ENCODE data around the gene SCGB2B2.

DNA sequence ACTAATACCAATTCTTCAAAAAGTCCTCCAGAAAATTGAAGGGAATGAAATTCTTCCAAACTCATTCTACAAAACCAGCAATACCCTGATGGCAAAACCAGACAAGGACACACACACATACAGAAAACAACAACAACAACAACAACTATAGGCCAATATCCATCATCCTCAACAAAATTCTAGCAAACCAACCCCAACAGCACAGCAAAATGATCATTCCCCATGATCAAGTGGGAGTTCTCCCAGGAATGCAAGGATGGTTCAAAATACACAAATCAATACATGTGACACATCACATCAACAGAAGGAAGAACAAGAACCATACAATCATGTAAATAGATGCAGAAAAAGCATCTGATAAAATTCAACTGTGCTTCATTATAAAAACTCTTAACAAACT lies 38.4 kb upstream of the SCGB2B2 start:
- TF ChIP-seq POLR2A (IDR thresholded peaks at IDR 0.05) (no peak), EP300 (IDR thresholded peaks at IDR 0.05) (no peak)
- TF ChIP-seq, protein P1, sequence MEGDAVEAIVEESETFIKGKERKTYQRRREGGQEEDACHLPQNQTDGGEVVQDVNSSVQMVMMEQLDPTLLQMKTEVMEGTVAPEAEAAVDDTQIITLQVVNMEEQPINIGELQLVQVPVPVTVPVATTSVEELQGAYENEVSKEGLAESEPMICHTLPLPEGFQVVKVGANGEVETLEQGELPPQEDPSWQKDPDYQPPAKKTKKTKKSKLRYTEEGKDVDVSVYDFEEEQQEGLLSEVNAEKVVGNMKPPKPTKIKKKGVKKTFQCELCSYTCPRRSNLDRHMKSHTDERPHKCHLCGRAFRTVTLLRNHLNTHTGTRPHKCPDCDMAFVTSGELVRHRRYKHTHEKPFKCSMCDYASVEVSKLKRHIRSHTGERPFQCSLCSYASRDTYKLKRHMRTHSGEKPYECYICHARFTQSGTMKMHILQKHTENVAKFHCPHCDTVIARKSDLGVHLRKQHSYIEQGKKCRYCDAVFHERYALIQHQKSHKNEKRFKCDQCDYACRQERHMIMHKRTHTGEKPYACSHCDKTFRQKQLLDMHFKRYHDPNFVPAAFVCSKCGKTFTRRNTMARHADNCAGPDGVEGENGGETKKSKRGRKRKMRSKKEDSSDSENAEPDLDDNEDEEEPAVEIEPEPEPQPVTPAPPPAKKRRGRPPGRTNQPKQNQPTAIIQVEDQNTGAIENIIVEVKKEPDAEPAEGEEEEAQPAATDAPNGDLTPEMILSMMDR (IDR thresholded peaks at IDR 0.05) = no peak

Measured in ovary (tissue), 3 donors.